ENCODE measurements around the gene BNC2.

BNC2 gene

GRCh38 chr9:16453390-16453789 lies 417.1 kb downstream of the BNC2 start:
- H2BK15ac ChIP-seq (ENCODE audit: low read length): no peak overlapping the region
- H3K4me1 ChIP-seq (ENCODE audit: control insufficient read depth in 2 of 2, insufficient read depth in 1 of 2, low read depth in 1 of 2, low read length in 2 of 2): no peaks in the 10 kb centered on the region
- H3K23ac ChIP-seq (ENCODE audit: low read depth, low read length, poor library complexity): no peak overlapping the region
- no peak overlapping the region for H3K4me3 ChIP-seq (ENCODE audit: low read length in 2 of 2)
- no peak overlapping the region for H3K4me2 ChIP-seq (ENCODE audit: insufficient read depth, low read length, poor library complexity, severe bottlenecking)
- H3K36me3 ChIP-seq (replicated peaks in 1 of 2; ENCODE audit: control insufficient read depth in 2 of 2, insufficient read depth in 2 of 2, low read length in 2 of 2): no peaks in the 10 kb centered on the region
- H3K18ac ChIP-seq (ENCODE audit: low read length): no peak overlapping the region
- no peak overlapping the region for H3K14ac ChIP-seq (ENCODE audit: low read length)
- no peak for DNase-seq (ENCODE audit: low spot score)
- H3K79me1 ChIP-seq (ENCODE audit: low read depth, low read length): no peaks in the 10 kb centered on the region
- no CpG with 5 or more reads among the region's 3 CpGs for WGBS, 2 donors (ENCODE audit: extremely low coverage in 2 of 2, insufficient read length in 2 of 2, insufficient replicate concordance in 1 of 2)
- no peak overlapping the region for H2AK5ac ChIP-seq (ENCODE audit: low read depth, low read length)
- no peaks in the 10 kb centered on the region for H3K9me3 ChIP-seq (replicated peaks in 1 of 2; ENCODE audit: control insufficient read depth in 2 of 2, insufficient read depth in 1 of 2, low read depth in 1 of 2, low read length in 2 of 2)
- H4K91ac ChIP-seq (ENCODE audit: low read depth, low read length, poor library complexity): no peak overlapping the region
- H3K9ac ChIP-seq (ENCODE audit: low read depth, low read length, poor library complexity): no peak overlapping the region
- no peak overlapping the region for H3K4ac ChIP-seq (ENCODE audit: low read length)
- no peak overlapping the region for H4K8ac ChIP-seq (ENCODE audit: low read depth, low read length)
- no peak overlapping the region for H2AFZ ChIP-seq (ENCODE audit: low read length)
- no peak overlapping the region for H2BK120ac ChIP-seq (ENCODE audit: low read depth, low read length)
- H3K27me3 ChIP-seq (ENCODE audit: control insufficient read depth in 3 of 3, insufficient read depth in 3 of 3, low read depth in 1 of 3, low read length in 3 of 3): no peaks in the 10 kb centered on the region
- H2BK12ac ChIP-seq (ENCODE audit: low read length): no peak overlapping the region
- H2BK5ac ChIP-seq (ENCODE audit: low read length): no peak overlapping the region
- H3K27ac ChIP-seq (replicated peaks; ENCODE audit: low read length): no peak overlapping the region

- no CpG with 5 or more reads among the region's 3 CpGs for WGBS, 2 donors (ENCODE audit: extremely low coverage in 2 of 2, insufficient read length in 2 of 2, insufficient replicate concordance in 1 of 2)
- Histone ChIP-seq H2BK5ac (ENCODE audit: low read length) (no peak overlapping the region), H3K27me3 (ENCODE audit: control insufficient read depth in 3 of 3, insufficient read depth in 3 of 3, low read depth in 1 of 3, low read length in 3 of 3) (no peaks in the 10 kb centered on the region), H2BK120ac (ENCODE audit: low read depth, low read length) (no peak overlapping the region), H3K4me1 (ENCODE audit: control insufficient read depth in 2 of 2, insufficient read depth in 1 of 2, low read depth in 1 of 2, low read length in 2 of 2) (no peaks in the 10 kb centered on the region), H3K79me1 (ENCODE audit: low read depth, low read length) (no peaks in the 10 kb centered on the region), H3K9ac (ENCODE audit: low read depth, low read length, poor library complexity) (no peak overlapping the region), H4K91ac (ENCODE audit: low read depth, low read length, poor library complexity) (no peak overlapping the region), H2BK15ac (ENCODE audit: low read length) (no peak overlapping the region), H3K4me3 (ENCODE audit: low read length in 2 of 2) (no peak overlapping the region), H3K18ac (ENCODE audit: low read length) (no peak overlapping the region), H2AFZ (ENCODE audit: low read length) (no peak overlapping the region), H3K4me2 (ENCODE audit: insufficient read depth, low read length, poor library complexity, severe bottlenecking) (no peak overlapping the region), H3K4ac (ENCODE audit: low read length) (no peak overlapping the region), H3K23ac (ENCODE audit: low read depth, low read length, poor library complexity) (no peak overlapping the region), H3K14ac (ENCODE audit: low read length) (no peak overlapping the region), H3K36me3 (replicated peaks in 1 of 2; ENCODE audit: control insufficient read depth in 2 of 2, insufficient read depth in 2 of 2, low read length in 2 of 2) (no peaks in the 10 kb centered on the region), H2BK12ac (ENCODE audit: low read length) (no peak overlapping the region), H3K9me3 (replicated peaks in 1 of 2; ENCODE audit: control insufficient read depth in 2 of 2, insufficient read depth in 1 of 2, low read depth in 1 of 2, low read length in 2 of 2) (no peaks in the 10 kb centered on the region), H3K27ac (replicated peaks; ENCODE audit: low read length) (no peak overlapping the region), H4K8ac (ENCODE audit: low read depth, low read length) (no peak overlapping the region), H2AK5ac (ENCODE audit: low read depth, low read length) (no peak overlapping the region)
- no peak for DNase-seq (ENCODE audit: low spot score)
These were observed 419.9 kb downstream of the BNC2 start for GRCh38 chr9:16450578-16450977.

GRCh38 chr9:16450043-16450442 lies 420.4 kb downstream of the BNC2 start:
- H2AFZ ChIP-seq (ENCODE audit: low read length): no peak overlapping the region
- no peaks in the 10 kb centered on the region for H3K9me3 ChIP-seq (replicated peaks in 1 of 2; ENCODE audit: control insufficient read depth in 2 of 2, insufficient read depth in 1 of 2, low read depth in 1 of 2, low read length in 2 of 2)
- no peak overlapping the region for H2BK12ac ChIP-seq (ENCODE audit: low read length)
- H3K18ac ChIP-seq (ENCODE audit: low read length): no peak overlapping the region
- H3K4ac ChIP-seq (ENCODE audit: low read length): no peak overlapping the region
- no peak overlapping the region for H3K9ac ChIP-seq (ENCODE audit: low read depth, low read length, poor library complexity)
- no peaks in the 10 kb centered on the region for H3K36me3 ChIP-seq (replicated peaks in 1 of 2; ENCODE audit: control insufficient read depth in 2 of 2, insufficient read depth in 2 of 2, low read length in 2 of 2)
- no peak overlapping the region for H2BK5ac ChIP-seq (ENCODE audit: low read length)
- no peak overlapping the region for H4K91ac ChIP-seq (ENCODE audit: low read depth, low read length, poor library complexity)
- no peaks in the 10 kb centered on the region for H3K79me1 ChIP-seq (ENCODE audit: low read depth, low read length)
- no peak overlapping the region for H3K14ac ChIP-seq (ENCODE audit: low read length)
- H3K4me2 ChIP-seq (ENCODE audit: insufficient read depth, low read length, poor library complexity, severe bottlenecking): no peak overlapping the region
- no peak overlapping the region for H4K8ac ChIP-seq (ENCODE audit: low read depth, low read length)
- no peak overlapping the region for H2BK15ac ChIP-seq (ENCODE audit: low read length)
- H3K27ac ChIP-seq (replicated peaks; ENCODE audit: low read length): no peak overlapping the region
- no peaks in the 10 kb centered on the region for H3K27me3 ChIP-seq (ENCODE audit: control insufficient read depth in 3 of 3, insufficient read depth in 3 of 3, low read depth in 1 of 3, low read length in 3 of 3)
- no peak overlapping the region for H2AK5ac ChIP-seq (ENCODE audit: low read depth, low read length)
- H3K4me1 ChIP-seq (ENCODE audit: control insufficient read depth in 2 of 2, insufficient read depth in 1 of 2, low read depth in 1 of 2, low read length in 2 of 2): no peaks in the 10 kb centered on the region
- no peak overlapping the region for H2BK120ac ChIP-seq (ENCODE audit: low read depth, low read length)
- no peak overlapping the region for H3K23ac ChIP-seq (ENCODE audit: low read depth, low read length, poor library complexity)
- H3K4me3 ChIP-seq (ENCODE audit: low read length in 2 of 2): no peak overlapping the region
- DNase-seq (ENCODE audit: low spot score): no peak

GRCh38 chr9:16449076-16449730 lies 421.3 kb downstream of the BNC2 start:
- no peak overlapping the region for H3K4ac ChIP-seq (ENCODE audit: low read length)
- H2BK12ac ChIP-seq (ENCODE audit: low read length): no peak overlapping the region
- H3K27ac ChIP-seq (replicated peaks; ENCODE audit: low read length): no peak overlapping the region
- H3K9me3 ChIP-seq (replicated peaks in 1 of 2; ENCODE audit: control insufficient read depth in 2 of 2, insufficient read depth in 1 of 2, low read depth in 1 of 2, low read length in 2 of 2): no peaks in the 10 kb centered on the region
- H3K18ac ChIP-seq (ENCODE audit: low read length): no peak overlapping the region
- H2AK5ac ChIP-seq (ENCODE audit: low read depth, low read length): no peak overlapping the region
- H3K9ac ChIP-seq (ENCODE audit: low read depth, low read length, poor library complexity): no peak overlapping the region
- no peak overlapping the region for H4K91ac ChIP-seq (ENCODE audit: low read depth, low read length, poor library complexity)
- H3K14ac ChIP-seq (ENCODE audit: low read length): no peak overlapping the region
- H3K36me3 ChIP-seq (replicated peaks in 1 of 2; ENCODE audit: control insufficient read depth in 2 of 2, insufficient read depth in 2 of 2, low read length in 2 of 2): no peaks in the 10 kb centered on the region
- no peak overlapping the region for H3K4me3 ChIP-seq (ENCODE audit: low read length in 2 of 2)
- DNase-seq (ENCODE audit: low spot score): no peak
- no peak overlapping the region for H3K4me2 ChIP-seq (ENCODE audit: insufficient read depth, low read length, poor library complexity, severe bottlenecking)
- H2BK15ac ChIP-seq (ENCODE audit: low read length): no peak overlapping the region
- no peaks in the 10 kb centered on the region for H3K79me1 ChIP-seq (ENCODE audit: low read depth, low read length)
- H3K23ac ChIP-seq (ENCODE audit: low read depth, low read length, poor library complexity): no peak overlapping the region
- no peak overlapping the region for H2AFZ ChIP-seq (ENCODE audit: low read length)
- H4K8ac ChIP-seq (ENCODE audit: low read depth, low read length): no peak overlapping the region
- H3K27me3 ChIP-seq (ENCODE audit: control insufficient read depth in 3 of 3, insufficient read depth in 3 of 3, low read depth in 1 of 3, low read length in 3 of 3): no peaks in the 10 kb centered on the region
- H2BK5ac ChIP-seq (ENCODE audit: low read length): no peak overlapping the region
- H2BK120ac ChIP-seq (ENCODE audit: low read depth, low read length): no peak overlapping the region
- no peaks in the 10 kb centered on the region for H3K4me1 ChIP-seq (ENCODE audit: control insufficient read depth in 2 of 2, insufficient read depth in 1 of 2, low read depth in 1 of 2, low read length in 2 of 2)
- no CpG with 5 or more reads among the region's 10 CpGs for WGBS, 2 donors (ENCODE audit: extremely low coverage in 2 of 2, insufficient read length in 2 of 2, insufficient replicate concordance in 1 of 2)
